ENCODE data around the gene TTC23.
"Not testable (repeated sequence)": the region's sequence is repeated elsewhere in the genome, so short reads cannot be mapped to it uniquely, and the experiment has no call there.

Gene TTC23

DNA sequence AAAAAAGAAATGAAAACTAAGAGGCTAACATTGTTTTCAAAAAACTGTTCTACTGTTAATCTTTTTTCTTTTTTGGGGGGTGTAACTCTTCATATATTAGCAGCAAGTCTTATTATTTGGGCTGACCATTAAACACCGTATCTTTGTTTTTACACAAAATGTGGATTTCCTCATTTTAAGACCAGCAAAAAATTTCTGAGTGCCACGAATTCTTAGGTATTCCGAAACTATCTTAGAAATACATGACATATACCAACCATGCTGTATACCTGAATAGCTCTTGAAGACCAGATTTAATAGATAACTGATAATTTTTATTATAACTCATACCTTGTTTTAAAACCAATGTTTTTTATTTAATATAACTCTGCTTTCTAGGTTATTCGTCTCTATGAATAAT, 620 bp upstream of the TTC23 start:
- DNase-seq (ENCODE audit: low read depth), result no peak

- no peak for DNase-seq (ENCODE audit: low read depth)
These were observed 1.2 kb downstream of the TTC23 start for GRCh38 chr15:99248000-99248715.

- no peak for DNase-seq (ENCODE audit: low read depth)
These were observed 2.3 kb downstream of the TTC23 start for GRCh38 chr15:99247062-99247461.

GRCh38 chr15:99244306-99244705, 5.1 kb downstream of the TTC23 start:
- no peak for DNase-seq (ENCODE audit: low read depth)

- no peak for DNase-seq (ENCODE audit: low read depth)
These were observed 7.6 kb downstream of the TTC23 start for GRCh38 chr15:99241752-99242151.

DNA sequence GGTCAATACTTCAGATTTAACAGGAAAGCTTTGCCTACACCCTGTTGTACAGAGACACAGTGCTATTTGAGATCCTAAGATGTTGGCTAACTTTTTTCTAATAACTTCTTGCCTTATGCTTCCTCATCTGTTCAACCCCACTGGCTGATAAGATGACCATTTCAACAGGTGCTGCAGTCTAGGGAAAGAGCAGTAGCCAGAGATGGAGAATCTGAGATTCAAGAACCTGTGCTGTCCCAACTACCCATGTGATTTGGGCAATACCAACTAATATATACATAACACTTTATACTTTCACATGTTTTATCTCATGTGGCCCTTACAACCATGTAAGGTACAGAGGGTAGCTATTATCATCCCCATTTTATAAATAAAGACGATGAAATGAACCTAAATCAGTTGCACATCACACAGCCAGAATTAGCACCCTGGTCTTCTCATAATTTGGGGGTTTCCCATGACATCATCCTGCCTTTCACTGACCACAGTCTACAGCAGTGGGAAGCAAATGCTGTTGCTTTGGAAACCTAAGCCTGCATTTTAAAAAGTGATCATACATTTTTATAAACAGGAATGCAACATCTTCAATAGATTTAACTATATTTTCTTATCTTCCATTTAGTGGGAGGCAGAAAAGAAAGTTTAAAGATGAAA, 9.7 kb downstream of the TTC23 start:
- no peak for DNase-seq (ENCODE audit: low read depth)

DNA sequence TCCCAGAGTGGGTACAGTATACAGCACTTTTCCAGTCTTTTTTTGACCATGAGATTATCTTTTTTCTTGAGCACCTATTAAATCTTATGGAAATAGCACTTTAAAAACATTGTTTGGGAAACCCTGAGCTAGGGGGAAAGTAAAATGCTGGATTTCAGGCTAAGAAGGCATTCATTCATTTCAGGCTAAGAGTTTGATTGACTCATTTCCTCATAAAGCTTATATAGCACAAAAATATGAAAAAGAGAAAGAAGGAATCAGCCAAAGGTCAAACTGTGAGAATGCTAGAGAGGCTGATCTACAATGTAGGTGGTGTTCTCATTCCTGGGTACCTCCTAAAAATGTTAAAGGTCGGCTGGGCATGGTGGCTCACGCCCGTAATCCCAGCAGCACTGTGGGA, 10.5 kb downstream of the TTC23 start:
- no peak for DNase-seq (ENCODE audit: low read depth)

GRCh38 chr15:99234160-99234559, 15.2 kb downstream of the TTC23 start:
- DNase-seq (ENCODE audit: low read depth), result not testable (repeated sequence)

DNA sequence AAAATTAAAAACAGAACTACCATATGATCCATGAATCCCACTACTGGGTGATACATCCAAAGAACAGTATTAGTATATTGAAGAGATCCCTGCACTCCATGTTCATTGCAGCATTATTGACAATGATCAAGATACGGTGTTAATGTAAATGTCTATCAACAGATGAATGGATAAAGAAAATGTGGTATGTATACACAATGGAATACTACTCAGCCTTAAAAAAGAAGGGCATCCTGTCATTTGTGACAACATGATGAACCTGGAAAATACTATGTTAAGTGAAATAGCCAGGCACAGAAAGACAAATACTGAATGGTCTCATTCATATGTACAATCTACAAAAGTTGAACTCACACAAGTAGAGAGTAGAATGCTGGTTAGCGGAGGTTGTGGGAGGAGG, 16.6 kb downstream of the TTC23 start:
- DNase-seq (ENCODE audit: low read depth), result no peak

DNA sequence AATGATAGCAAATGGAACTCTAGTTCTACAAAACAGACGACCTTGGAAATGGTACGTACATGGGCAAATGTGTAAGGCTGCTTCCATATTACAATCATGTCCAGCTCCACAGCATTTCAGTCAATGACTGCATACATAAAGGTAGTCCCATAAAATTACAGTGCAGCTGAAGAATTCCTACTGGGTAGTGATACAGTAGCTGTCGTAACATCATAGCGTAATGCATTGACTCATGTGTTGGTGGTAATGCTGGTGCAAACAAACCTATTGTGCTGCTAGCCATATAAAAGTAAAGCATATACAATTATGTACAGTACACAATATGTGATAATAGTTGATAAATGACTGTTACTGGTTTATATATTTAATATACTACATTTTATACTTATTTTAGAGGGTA, 18.5 kb downstream of the TTC23 start:
- no peak for DNase-seq (ENCODE audit: low read depth)

- DNase-seq (ENCODE audit: low read depth), result no peak
These were observed 21.1 kb downstream of the TTC23 start for GRCh38 chr15:99228120-99228770.

DNA sequence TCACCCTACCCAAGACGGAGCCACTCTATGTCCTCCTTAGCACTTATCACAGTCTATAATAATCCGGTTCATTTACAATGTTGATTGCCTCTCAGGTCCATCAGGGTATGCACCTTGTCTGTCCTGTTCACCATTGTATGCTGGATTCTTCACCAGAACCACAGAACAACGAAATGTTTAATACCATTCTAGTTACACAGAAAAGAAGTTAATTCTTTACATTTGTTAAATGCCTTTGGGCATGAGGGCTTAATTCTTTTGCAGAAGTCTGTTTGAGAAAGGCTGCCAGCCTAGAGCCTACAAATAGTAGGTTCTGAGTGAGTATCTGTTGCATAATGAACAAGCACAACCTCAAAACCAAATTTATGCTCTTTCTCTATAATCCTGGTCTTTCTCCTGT, 22.6 kb downstream of the TTC23 start:
- DNase-seq (ENCODE audit: low read depth), result no peak

GRCh38 chr15:99224372-99225214, 24.8 kb downstream of the TTC23 start:
- DNase-seq (ENCODE audit: low read depth), result no peak

DNA sequence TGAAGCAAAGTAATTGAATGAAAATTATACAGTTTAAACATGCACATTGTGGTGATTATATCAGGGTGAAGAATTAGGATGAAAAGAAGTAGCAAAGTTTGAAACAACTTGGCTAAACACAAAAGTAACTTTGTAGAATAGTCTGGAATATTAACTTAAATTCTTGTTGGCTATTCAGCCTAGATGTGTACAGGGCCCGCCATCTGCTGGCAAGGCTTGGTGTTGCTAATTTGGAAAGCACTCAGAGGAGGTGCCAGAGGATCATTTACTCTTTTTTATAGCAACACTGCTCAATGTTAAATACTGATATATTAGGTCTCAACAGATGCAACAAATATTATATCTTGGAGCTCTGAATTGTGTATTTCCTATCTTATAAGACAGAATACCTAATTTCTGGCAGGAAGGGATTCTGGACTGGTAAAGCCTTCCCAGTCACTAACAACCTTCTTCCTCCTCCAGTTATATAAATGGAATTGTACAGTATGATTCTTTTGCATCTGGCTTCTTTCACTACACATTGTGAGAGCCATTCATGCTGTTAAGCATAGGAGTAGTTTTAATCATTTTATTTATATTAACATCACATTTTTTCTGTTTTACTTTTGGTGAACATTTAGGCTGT, 36.1 kb downstream of the TTC23 start:
- DNase-seq (ENCODE audit: low read depth), result no peak

DNA sequence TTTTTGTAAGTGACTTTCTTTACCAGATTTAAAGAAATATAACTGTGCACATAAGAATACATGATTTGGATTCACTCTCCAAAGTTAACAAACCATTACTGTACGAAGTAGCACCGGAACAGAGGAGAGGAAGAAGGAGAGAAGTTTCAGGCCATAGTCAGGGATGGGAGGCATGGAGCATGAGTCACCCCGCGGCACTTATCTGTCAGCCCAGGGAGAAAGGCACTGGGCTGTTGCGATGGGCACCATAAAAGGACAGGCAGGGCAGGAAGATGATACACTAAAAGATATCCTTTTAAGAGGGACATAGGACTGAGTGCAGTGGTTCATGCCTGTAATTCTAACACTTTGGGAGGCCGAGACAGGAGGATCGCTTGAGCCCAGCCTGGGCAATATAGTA, 37.0 kb downstream of the TTC23 start:
- DNase-seq (ENCODE audit: low read depth), result no peak

DNA sequence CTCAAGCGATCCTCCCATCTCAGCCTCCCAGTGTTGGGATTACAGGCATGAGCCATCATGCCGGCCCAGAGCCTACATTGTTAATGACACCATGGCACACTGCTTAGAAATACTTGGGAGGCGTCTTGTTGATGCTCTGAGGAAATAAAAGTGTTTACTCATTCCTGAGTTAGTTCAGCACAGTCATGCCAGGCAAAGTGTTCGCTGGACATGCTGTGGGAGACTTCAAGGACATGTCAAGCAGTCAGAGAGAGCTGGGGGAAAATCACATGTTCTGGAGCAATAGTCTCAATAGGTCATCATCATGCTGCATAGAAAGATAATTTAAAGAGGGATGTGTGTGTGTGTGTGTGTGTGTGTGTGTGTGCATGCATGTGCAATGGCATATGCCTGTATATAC, 37.5 kb downstream of the TTC23 start:
- DNase-seq (ENCODE audit: low read depth), result no peak

GRCh38 chr15:99210334-99210733, 39.0 kb downstream of the TTC23 start:
- no peak for DNase-seq (ENCODE audit: low read depth)

GRCh38 chr15:99209326-99209725, 40.1 kb downstream of the TTC23 start:
- no peak for DNase-seq (ENCODE audit: low read depth)

- no peak for DNase-seq (ENCODE audit: low read depth)
These were observed 41.7 kb downstream of the TTC23 start for GRCh38 chr15:99207672-99208071.

GRCh38 chr15:99202176-99202552, 47.2 kb downstream of the TTC23 start:
- no peak for DNase-seq (ENCODE audit: low read depth)

DNA sequence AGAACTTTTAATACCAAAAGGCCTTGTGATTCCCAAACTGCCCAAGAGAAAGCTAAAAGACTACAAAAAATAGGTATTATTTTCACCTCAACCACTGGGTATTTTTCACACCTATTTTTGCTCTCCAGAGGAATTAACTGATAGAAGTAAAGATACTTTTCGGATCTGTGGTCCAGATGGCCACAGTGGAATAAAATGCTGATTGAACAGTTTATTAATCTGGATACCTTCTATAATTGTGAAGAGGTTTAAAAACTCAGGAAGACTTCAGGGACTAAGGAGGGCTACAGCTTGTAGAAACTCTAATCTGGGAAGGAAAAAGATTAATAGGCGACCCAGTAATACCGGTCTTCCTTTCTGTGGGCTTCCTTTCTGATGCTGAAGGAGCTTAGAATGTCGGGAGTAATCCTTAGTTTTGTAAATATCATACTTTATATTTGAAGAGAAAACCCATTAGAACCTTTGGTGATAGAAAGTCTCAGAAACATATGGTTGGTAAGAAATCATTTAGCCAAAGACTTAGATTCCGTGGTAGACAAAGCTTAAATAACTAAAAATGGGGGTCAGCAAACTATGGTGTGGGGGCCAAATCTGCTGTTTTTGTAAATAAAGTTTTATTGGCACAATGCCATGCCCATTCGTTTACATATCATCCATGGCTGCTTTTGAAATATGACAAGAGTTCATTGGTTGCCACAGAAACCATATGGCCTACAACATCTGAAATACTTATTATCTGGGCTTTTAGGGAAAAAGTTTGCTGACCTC, 47.8 kb downstream of the TTC23 start:
- DNase-seq (ENCODE audit: low read depth), result no peak

All from GM04503 (cell line).